ENCODE measurements around the gene ACSM6. TPM values are rescaled to one million over a fixed set of nuclear protein-coding genes. Genes with fewer than 3 reads are reported as not detected.

The ACSM6 gene
- total RNA-seq, 1 donor from 2014 or later, result not detected

DNA sequence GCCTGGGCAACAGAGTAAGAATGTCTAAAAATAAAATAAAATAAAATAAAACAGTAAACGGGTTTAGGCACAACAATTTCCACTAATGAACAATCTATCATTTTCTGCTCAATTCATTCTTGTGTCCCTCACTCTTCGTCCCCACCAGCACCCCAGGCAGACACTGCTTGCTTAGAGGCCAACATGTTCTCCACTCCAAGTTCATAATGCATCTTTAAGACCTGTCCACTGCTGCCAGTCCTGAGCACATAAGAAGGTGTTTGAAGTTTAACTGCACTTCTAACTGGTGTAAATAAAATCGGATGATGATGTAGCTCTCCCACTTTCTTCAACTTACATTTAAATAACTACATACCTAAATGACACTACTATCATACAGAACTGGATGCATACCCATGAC lies 83.6 kb downstream of the ACSM6 start:
- H3K4me3 Mint-ChIP-seq (ENCODE audit: unreplicated experiment), result no peak overlapping the region

More for the DNA sequence above, 83.6 kb downstream of the ACSM6 start:
- Mint-ChIP-seq H3K9me3 (ENCODE audit: unreplicated experiment) (no peaks in the 10 kb centered on the region), H3K27ac (ENCODE audit: unreplicated experiment) (no peak overlapping the region), H3K36me3 (ENCODE audit: unreplicated experiment) (no peaks in the 10 kb centered on the region), H3K4me1 (ENCODE audit: low read depth, unreplicated experiment) (peaks cover 3% of the 10 kb centered on the region), H3K27me3 (ENCODE audit: unreplicated experiment) (peaks cover 3% of the 10 kb centered on the region)
- TF ChIP-seq, protein P1, sequence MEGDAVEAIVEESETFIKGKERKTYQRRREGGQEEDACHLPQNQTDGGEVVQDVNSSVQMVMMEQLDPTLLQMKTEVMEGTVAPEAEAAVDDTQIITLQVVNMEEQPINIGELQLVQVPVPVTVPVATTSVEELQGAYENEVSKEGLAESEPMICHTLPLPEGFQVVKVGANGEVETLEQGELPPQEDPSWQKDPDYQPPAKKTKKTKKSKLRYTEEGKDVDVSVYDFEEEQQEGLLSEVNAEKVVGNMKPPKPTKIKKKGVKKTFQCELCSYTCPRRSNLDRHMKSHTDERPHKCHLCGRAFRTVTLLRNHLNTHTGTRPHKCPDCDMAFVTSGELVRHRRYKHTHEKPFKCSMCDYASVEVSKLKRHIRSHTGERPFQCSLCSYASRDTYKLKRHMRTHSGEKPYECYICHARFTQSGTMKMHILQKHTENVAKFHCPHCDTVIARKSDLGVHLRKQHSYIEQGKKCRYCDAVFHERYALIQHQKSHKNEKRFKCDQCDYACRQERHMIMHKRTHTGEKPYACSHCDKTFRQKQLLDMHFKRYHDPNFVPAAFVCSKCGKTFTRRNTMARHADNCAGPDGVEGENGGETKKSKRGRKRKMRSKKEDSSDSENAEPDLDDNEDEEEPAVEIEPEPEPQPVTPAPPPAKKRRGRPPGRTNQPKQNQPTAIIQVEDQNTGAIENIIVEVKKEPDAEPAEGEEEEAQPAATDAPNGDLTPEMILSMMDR (IDR thresholded peaks at IDR 0.05; ENCODE audit: partially characterized antibody, unreplicated experiment), result no peak
- DNase-seq, result no peak

Other genes with a start within 250 kb of the ACSM6 start
- gene CYP2C8, start 124.7 kb upstream of the ACSM6 start, total RNA-seq (ENCODE audit: unreplicated experiment), result 3.2 TPM
- 6.4 TPM for gene PDLIM1, start 96.8 kb downstream of the ACSM6 start, total RNA-seq (ENCODE audit: unreplicated experiment)

All from glutamatergic neuron (in vitro differentiated cells).